Retinal pigment epithelial cell (primary cell): ENCODE data around the gene NLK.
"Not testable (repeated sequence)": the region's sequence is repeated elsewhere in the genome, so short reads cannot be mapped to it uniquely, and the experiment has no call there.

Experiments
- DNase-seq: peaks from one replicate; pipeline ENCODE4 v3.0.0-alpha.2; 2010; ENCODE audit warnings: low read depth
- H3K4me3 ChIP-seq: 2 replicates; pipeline ENCODE4 v1.5.1; 2011; ENCODE audit warnings: mild to moderate bottlenecking, low read length, control low read depth, moderate library complexity
- CTCF ChIP-seq: conservative IDR thresholded peaks from 2 replicates; pipeline ENCODE4 v1.5.1; 2011; ENCODE audit warnings: low read depth, low read length, control low read depth, inconsistent platforms

The NLK gene

GRCh38 chr17:28097254-28097653 lies 54.8 kb downstream of the NLK start:
- DNase-seq = no peak
- H3K4me3 ChIP-seq = no peak overlapping the region
- TF ChIP-seq CTCF = no peak

DNA sequence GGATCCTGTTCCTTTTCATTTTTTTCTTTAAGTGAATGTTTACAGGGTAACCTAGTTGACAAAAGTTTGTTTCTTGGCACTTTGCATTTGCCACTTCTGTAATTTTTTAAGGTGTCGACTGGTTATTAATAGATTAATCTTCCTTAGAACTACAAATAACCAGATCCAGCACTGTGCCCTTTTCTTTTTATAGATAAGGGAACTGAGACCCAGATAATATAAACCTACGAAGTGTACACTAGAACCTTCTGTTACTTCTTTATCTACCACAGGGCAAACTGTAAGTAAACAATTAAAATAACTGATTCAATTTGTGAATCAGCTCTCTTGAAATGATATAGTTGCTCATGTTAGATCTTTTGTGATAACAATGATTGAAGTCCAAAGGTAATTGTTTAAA lies 55.4 kb downstream of the NLK start:
- DNase-seq = no peak
- TF ChIP-seq CTCF = no peak
- H3K4me3 ChIP-seq = no peak overlapping the region

GRCh38 chr17:28098591-28098990 lies 56.1 kb downstream of the NLK start:
- DNase-seq, H3K4me3 ChIP-seq: not testable (repeated sequence)

DNA sequence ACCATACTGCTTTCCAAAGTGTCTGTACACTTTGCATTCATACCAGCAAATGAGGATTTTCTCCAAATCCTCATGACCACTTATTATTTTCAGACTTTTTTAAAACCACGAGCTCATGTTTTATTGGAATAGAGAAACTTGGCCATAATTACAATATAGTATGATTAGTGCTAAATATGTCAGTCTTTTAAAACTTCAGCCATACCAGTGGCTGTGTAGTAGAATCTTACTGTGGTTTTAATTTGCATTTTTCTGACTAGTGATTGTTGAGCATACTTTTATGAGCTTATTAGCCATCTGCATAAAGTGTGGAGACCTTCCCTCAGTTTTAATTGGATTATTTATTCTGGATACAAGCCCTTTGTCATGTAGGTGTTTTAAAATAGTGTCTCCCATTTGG lies 57.8 kb downstream of the NLK start:
- H3K4me3 ChIP-seq = no peak overlapping the region
- TF ChIP-seq CTCF = no peak
- no peak for DNase-seq

- TF ChIP-seq CTCF = no peak
- no peak overlapping the region for H3K4me3 ChIP-seq
Measured at GRCh38 chr17:28100936-28101335, 58.5 kb downstream of the NLK start.

DNA sequence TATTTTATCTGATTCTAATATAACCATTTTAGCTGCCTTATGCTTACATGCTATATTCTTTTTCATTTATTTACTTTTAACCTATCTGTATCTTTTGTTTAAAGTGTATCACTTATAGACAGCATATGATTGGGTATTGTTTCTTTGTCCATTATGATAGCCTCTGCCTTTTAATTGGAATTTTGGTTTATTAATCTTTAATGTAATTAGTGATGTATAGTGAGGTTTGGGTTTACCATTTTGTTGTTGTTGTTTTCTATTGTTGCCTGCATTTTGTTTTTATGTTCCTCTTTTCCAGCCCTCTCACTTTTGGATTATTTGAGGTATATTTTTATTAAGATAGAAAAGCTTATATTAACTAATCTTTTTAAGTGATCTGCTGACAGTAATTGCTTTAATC lies 59.4 kb downstream of the NLK start:
- no peak for DNase-seq
- no peak overlapping the region for H3K4me3 ChIP-seq
- no peak for TF ChIP-seq CTCF

More at GRCh38 chr17:28100936-28101335, 58.5 kb downstream of the NLK start:
- no peak for DNase-seq

GRCh38 chr17:28105501-28105900 lies 63.0 kb downstream of the NLK start:
- DNase-seq = no peak
- H3K4me3 ChIP-seq = no peak overlapping the region
- no peak for TF ChIP-seq CTCF

GRCh38 chr17:28110184-28110583 lies 67.7 kb downstream of the NLK start:
- TF ChIP-seq CTCF = no peak
- no peak for DNase-seq
- H3K4me3 ChIP-seq = no peak overlapping the region
